Measurements from ENCODE around the gene KDF1.

DNA sequence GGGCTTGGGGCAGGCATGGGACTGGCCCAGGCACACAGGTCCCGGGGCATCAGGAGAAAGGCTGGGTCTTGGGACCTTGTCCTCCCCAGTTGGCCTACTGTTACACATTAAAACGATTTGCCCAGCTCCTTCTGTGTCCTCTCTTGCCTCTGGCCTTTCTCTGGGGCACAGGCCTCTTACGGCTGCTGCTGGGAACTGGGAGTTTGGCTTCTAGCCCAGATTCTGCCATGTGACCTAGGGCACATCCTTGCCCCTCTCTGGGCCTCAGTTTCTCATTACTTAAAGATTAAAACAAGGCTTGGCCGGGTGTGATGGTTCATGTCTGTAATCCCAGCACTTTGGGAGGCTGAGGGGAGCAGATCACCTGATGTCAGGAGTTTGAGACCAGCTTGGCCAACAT lies 14.0 kb downstream of the KDF1 start:
- TF ChIP-seq EZH2 (IDR thresholded peaks at IDR 0.05) (no peak), POLR2AphosphoS5 (IDR thresholded peaks at IDR 0.05; ENCODE audit: borderline replicate concordance, low read depth, low read length) (no peak)

Data from SK-N-MC (cell line).